RWPE1 (cell line): ENCODE measurements around the gene MYO15B.

ENCODE experiments used
- CTCF ChIA-PET: fragments of 350-600 bp; sonication (Branson Sonifier 250); formaldehyde crosslinking; extraction: SDS; loops from one replicate; lab custom pipeline; 2021; lab: Yijun Ruan, JAX
- POLR2A ChIA-PET: fragments of 400-600 bp; formaldehyde crosslinking; extraction: SDS; loops from one replicate; lab custom pipeline; 2020; ENCODE audit warnings: antibody characterized with exemption; ENCODE audit not compliant: low non-redundant PET; lab: Yijun Ruan, JAX
- DNase-seq: peaks from one replicate; pipeline ENCODE4 v3.0.0; 2012; ENCODE audit warnings: low spot score
- H3K27ac ChIP-seq: fragments of 450-650 bp; 2 replicates; pipeline ENCODE4 v1.5.1; 2017
- TF ChIP-seq, protein P1 (sequence below): fragments of 450-650 bp; conservative IDR thresholded peaks from 2 replicates; pipeline ENCODE4 v1.5.1; 2017; ENCODE audit warnings: low read depth, mild to moderate bottlenecking

The MYO15B gene

DNA sequence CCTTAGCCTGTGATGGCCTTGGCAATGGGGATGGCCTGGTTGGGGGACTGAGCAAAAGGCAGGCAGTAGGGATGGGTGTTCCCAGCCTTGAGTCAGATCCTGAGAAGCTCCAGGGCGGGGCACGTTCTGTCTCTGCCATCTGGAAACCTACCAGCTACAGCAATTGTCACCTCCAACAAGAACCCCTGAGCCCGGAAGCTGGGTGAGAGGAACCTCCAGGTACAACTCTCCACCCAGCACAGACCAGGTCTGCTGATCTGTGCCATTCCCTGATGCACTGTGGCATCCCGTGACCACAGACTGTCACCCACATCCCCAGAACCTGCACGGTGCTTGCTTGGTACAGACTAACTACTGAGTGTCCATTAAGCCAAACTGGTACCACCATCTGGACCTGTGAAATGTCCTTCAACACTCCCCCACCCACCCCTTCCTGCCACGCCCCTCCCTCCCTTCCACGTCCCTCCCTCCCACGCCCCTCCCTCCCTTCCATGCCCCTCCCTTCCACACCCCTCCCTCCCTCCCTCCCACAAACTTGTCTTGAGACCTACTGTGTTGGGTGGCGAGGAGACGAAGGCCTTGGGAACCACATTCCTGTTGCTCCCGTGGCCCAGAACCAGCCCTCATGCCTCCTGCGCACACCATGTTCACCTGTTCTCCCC, 16.6 kb downstream of the MYO15B start:
- DNase-seq, result no peak
- ChIA-PET POLR2A (no interaction called here), CTCF (interaction anchor here (0.6 kb wide), 1 partner anchor 110 kb away, joined by 3 read pairs; no protein-coding TSS in a partner anchor)
- peak overlapping the region; percentile 58 for H3K27ac ChIP-seq
- TF ChIP-seq, protein P1, sequence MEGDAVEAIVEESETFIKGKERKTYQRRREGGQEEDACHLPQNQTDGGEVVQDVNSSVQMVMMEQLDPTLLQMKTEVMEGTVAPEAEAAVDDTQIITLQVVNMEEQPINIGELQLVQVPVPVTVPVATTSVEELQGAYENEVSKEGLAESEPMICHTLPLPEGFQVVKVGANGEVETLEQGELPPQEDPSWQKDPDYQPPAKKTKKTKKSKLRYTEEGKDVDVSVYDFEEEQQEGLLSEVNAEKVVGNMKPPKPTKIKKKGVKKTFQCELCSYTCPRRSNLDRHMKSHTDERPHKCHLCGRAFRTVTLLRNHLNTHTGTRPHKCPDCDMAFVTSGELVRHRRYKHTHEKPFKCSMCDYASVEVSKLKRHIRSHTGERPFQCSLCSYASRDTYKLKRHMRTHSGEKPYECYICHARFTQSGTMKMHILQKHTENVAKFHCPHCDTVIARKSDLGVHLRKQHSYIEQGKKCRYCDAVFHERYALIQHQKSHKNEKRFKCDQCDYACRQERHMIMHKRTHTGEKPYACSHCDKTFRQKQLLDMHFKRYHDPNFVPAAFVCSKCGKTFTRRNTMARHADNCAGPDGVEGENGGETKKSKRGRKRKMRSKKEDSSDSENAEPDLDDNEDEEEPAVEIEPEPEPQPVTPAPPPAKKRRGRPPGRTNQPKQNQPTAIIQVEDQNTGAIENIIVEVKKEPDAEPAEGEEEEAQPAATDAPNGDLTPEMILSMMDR, result no peak

DNA sequence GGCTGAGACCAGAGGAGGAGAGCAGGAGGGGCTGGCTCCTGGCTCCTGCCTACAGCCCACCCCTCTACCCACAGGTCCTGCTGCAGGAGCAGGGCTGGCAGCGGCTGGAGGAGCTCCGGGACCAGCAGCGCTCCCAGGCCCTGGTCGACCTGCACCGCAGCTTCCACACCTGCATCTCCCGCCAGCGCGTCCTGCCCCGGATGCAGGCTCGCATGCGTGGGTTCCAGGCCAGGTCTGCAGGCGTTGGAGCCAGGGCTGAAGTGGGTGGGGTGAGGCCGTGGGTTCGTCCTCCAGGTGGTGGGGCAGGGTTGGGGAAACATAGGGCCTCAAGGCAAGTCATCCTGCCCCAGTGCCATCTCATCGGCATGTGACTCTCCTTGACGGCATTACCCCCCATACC, 18.2 kb downstream of the MYO15B start:
- TF ChIP-seq, protein P1, result no peak
- DNase-seq, result no peak
- ChIA-PET POLR2A (no interaction called here), CTCF (interaction anchor here (0.6 kb wide), 2 partner anchors 90 to 577 kb away, joined by 3 to 4 read pairs; no protein-coding TSS in a partner anchor)
- no peak overlapping the region for H3K27ac ChIP-seq

- TF ChIP-seq, protein P1, result no peak
- no peak for DNase-seq
- no peak overlapping the region for H3K27ac ChIP-seq
- ChIA-PET POLR2A (no interaction called here), CTCF (interaction anchor here (1.0 kb wide), 1 partner anchor 26 kb away, joined by 3 read pairs; no protein-coding TSS in a partner anchor)
Observed at GRCh38 chr17:75607086-75607485, 19.5 kb downstream of the MYO15B start.

GRCh38 chr17:75610103-75610984, 22.7 kb downstream of the MYO15B start:
- peak overlapping the region; percentile 23 for H3K27ac ChIP-seq
- POLR2A ChIA-PET, result interaction anchor here (1.1 kb wide), 1 partner anchor 8 kb away, joined by 6 read pairs; no protein-coding TSS in a partner anchor
- TF ChIP-seq, protein P1, result no peak
- CTCF ChIA-PET, result interaction anchor here (0.6 to 1.9 kb wide), 3 partner anchors 9 to 10 kb away, joined by 3 to 7 read pairs (median 6); no protein-coding TSS in a partner anchor
- DNase-seq, result no peak

- no peak for DNase-seq
- POLR2A ChIA-PET, result no interaction called here
- TF ChIP-seq, protein P1, result no peak
- CTCF ChIA-PET, result interaction anchor here (1.4 to 1.9 kb wide), 2 partner anchors 11 to 21 kb away, joined by 4 to 7 read pairs; partner anchors contain the start of gene SMIM5
- no peak overlapping the region for H3K27ac ChIP-seq
Observed at GRCh38 chr17:75611851-75612429, 24.3 kb downstream of the MYO15B start.
